ENCODE data around the gene DLGAP1.
A peak's percentile ranks its signal among the peaks of the same experiment; 100 is the strongest.
"Not testable (repeated sequence)": the region's sequence is repeated elsewhere in the genome, so short reads cannot be mapped to it uniquely, and the experiment has no call there.

The DLGAP1 gene

DNA sequence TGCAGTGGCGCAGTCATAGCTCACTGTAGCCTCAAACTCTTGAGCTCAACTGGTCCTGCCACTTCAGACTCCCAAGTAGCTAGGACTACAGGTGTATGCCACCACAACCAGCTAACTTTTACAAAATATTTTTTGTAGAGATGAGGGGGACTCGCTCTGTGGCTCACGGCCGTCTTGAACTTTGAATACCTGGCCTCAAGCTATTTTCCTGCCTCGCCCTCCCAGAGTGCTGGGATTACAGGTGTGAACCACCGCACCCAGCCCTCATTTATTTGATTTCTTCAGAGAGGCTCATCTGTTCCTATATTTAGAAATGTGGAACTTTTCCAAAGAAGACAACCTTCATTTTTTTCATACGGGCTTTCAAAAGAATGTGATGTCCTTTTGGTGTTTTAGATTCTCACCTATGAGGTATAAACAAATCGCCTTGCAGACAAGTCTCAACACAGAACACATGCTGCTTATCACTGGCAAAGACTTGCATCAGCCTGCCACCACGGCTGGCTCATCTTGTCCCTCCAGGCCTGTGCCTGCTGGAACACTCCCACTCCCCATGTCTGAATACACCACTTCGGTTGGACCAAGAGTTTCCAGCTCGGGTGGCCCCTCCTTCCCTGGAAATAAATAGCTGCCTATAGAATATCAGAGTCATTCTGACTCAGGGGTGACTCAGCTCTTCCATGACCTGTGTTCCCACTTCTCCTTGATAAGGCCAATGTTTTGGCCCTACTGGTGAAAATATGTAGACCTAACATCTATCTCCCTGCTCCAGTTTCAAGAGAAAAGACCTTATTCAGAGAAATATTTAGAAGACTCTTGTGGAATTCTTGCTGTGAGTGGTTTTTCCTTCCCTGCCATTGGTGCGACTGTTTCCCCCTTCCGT, 802.5 kb downstream of the DLGAP1 start:
- DNase-seq (ENCODE audit: low read depth), result peak; percentile 84
- no peak overlapping the region for H3K4me3 ChIP-seq (ENCODE audit: low read depth, low read length)

DNA sequence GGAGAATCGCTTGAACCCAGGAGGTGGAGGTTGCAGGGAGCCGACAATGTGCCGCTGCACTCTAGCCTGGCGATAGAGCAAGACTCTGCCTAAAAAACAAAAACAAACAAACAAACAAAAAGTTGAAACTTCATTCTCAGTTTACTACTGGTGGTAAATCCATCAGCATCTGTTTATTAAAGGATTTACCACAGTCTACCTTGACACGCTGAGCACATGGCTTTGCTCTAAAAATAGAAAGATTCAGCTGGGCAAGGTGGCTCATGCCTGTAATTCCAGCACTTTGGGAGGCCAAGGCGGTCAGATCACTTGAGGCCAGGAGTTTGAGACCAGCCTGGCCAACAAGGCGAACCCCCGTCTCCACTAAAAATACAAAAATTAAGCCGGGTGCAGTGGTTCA, 803.8 kb downstream of the DLGAP1 start:
- no peak overlapping the region for H3K4me3 ChIP-seq (ENCODE audit: low read depth, low read length)
- DNase-seq (ENCODE audit: low read depth), result no peak

DNA sequence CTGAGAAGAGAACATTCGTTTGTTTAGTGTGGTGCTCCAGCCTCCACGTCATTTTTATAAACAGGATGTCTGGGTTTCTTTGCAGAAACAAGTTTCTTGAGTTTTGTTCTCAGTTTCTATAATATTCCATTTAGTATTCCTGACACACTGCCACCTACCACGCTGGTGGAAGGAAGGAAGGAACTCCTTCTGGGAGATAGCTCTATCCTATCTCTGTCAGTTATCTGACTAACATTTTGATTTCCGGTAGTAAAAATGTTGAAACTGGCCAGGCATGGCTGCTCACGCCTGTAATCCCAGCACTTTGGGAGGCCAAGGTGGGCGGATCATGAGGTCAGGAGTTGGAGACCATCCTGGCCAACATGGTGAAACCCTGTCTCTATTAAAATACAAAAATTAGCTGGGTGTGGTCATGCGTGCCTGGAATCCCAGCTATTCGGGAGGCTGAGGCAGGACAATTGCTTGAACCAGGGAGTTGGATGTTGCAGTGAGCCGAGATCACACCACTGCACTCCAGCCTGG, 804.5 kb downstream of the DLGAP1 start:
- DNase-seq (ENCODE audit: low read depth); H3K4me3 ChIP-seq (ENCODE audit: low read depth, low read length): not testable (repeated sequence)

DNA sequence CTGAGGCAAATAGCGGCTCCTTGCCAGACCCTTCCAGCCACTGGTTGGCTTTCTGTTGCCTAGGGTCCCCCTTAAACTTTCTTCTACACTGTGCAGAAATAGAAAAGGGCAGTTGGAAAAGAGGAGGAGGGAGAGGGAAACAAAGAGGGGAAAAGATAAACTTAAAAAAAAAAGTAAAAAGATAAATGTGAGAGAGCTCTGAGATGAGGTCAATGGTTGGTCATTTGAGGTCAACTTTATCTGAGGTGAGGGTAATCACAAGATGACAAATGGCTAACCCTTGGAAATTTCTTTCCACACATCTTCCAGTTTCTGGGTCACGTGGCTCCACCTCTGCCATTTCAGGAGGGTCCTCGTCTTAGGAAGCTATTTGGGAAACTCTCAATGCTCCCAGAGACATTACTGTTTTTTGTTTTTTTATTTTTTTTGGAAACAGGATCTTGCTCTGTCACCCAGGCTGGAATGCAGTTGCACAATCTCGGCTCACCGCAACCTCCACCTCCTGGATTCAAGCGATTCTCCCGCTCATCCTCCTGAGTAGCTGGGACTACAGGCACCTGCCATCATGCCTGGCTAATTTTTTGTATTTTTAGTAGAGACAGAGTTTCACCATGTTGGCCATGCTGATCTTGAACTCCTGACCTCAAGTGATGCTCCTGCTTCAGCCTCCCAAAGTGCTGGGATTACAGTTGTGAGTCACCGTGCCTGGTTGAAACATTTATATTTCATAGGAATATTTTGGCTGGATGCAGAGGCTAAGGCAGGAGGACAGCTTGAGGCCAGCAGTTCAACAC, 805.3 kb downstream of the DLGAP1 start:
- H3K4me3 ChIP-seq (ENCODE audit: low read depth, low read length), result no peak overlapping the region
- no peak for DNase-seq (ENCODE audit: low read depth)

DNA sequence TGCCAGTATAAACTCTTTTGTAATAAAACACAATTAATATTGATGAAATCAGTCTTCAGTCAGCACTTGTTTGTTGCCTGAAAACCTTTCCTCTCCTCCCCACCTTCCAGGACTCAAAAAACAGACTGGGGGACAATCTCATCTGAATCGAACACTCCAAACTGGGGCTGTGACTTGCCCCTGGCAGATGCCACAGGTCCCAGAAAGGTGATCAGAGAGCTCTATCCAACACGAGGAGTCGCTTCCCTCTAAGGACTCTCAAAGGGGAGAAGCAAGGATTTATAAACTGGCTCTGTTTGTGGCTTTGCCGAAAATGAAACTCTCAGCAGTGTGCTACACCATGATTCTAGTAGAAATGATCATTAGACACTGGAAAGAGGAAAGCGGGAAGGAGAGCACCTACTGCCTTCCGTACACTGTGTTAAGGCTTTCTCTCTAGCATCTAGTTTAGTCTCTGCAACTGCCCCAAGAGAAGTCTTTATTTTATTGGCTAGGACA, 805.9 kb downstream of the DLGAP1 start:
- H3K4me3 ChIP-seq (ENCODE audit: low read depth, low read length), result no peak overlapping the region
- DNase-seq (ENCODE audit: low read depth), result no peak

DNA sequence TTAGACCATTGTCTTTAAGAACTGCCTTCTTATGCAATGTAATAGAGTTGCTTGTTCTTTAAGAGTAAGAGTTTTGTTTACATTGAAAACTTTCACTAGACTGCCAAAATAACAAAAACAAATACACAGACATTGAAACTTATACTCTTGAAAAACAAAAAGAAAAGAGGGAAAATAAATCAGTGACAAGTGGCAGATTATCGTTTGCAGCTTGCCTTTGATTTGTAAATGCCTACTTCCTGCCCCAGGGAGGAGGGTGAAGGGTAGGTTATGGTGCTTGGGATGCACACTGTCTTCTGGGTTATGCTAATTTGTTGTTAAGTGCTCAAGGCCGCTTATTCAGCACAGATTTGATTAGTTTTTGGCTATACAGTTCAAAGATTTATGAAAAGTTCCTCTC, 806.5 kb downstream of the DLGAP1 start:
- H3K4me3 ChIP-seq (ENCODE audit: low read depth, low read length), result no peak overlapping the region
- DNase-seq (ENCODE audit: low read depth), result no peak

DNA sequence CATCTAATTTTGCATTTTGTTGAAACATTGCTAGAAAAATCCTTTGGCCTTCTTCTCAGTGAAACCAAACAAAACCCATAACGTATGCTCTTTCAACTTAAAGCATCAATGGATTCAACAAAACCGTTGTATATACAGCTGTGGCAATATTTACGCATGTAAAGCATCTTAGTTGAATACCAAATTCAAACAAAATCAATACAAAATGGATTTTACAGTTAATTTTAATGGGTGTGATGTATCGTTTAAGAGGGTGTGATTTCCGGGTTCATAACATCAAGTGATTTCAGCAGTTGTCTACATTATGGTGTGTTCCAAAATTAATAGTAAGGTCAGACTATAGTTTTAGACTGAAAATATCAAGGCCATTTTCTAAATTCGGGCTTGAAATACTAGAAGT, 806.9 kb downstream of the DLGAP1 start:
- no peak overlapping the region for H3K4me3 ChIP-seq (ENCODE audit: low read depth, low read length)
- DNase-seq (ENCODE audit: low read depth), result no peak

DNA sequence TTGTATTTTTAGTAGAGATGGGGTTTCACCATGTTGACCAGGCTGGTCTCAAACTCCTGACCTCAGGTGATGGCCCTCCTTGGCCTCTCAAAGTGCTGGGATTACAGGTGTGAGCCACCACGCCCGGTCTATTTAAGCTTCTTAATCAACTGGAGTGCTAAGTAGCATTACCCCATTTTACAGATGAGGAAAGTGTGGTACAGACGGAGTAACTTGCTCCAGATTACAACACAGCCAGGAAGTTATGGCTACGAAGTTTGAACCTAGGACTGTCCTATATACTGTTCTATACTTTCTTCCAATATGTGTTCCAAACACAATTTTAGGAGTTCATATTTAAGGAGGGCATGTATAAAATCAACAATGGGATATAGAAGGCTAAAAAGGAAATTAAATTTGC, 807.5 kb downstream of the DLGAP1 start:
- no peak for DNase-seq (ENCODE audit: low read depth)
- no peak overlapping the region for H3K4me3 ChIP-seq (ENCODE audit: low read depth, low read length)

DNA sequence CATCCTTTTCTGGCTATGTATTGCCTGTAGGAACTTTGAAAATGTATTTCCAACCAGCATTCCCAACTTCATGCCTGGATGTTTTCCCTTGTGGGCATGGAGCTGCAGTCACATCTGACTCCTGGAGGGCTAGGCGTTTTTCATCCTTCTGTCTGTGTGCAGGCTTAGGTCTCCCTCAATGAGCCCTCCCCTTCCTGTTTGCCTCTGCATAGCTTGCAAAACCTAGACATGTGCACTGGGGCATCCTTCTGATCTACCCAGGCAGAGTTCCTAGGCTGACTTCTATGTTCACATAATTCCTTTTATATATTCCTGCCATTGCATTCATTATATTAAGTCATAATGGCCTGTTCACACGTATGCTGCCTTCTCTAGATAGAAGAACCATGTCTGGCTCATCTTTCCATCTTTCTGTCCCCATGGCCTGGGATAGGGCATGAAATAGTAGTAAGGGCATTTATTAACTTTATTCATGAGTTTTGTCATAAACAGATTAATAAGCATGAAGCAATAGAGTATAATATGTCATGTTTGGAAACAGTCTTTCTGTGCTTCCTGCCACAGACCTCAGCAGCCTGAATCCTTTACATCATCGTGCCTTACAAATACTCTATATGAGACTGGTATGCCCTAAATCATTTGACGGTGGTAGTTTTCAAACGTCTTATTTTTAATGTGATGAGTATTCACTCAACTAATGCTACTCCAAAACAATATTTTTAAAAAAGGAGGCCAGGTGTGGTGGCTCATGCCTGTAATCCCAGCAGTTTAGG, 809.5 kb downstream of the DLGAP1 start:
- DNase-seq (ENCODE audit: low read depth), result no peak

DNA sequence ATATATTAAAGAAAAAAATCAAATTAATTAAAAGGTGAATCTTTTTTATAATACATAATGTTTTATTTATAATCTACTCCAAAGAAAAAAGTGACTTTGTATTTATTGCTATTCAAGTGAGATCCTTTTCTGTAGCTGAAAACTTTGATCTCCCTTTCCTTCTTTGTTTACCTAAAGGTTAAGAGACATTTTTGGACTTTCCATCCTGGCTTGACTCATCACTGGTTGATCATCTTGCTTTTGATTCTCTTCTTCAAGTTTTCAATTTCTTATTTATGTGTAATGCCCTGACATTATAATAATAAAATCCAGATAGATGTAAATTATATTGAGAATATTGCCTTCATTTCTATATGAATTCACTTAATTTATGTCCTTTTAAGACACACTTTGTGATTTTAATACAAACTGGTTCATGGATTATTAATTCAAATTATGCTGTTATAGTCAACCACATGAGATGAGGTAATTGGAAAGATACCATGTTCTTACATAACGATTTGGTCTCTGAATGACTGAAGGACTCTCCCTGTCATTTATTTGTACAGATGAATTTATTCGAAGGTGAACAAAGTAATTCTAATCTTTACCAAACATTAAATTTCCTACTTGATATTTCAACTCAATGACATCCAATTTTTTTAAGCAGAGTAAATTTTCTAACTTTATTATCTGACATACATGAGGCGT, 820.7 kb downstream of the DLGAP1 start:
- DNase-seq (ENCODE audit: low read depth), result no peak
- no peak overlapping the region for H3K4me3 ChIP-seq (ENCODE audit: low read depth, low read length)

More for the DNA sequence above, 809.5 kb downstream of the DLGAP1 start:
- H3K4me3 ChIP-seq (ENCODE audit: low read depth, low read length), result no peak overlapping the region

DNA sequence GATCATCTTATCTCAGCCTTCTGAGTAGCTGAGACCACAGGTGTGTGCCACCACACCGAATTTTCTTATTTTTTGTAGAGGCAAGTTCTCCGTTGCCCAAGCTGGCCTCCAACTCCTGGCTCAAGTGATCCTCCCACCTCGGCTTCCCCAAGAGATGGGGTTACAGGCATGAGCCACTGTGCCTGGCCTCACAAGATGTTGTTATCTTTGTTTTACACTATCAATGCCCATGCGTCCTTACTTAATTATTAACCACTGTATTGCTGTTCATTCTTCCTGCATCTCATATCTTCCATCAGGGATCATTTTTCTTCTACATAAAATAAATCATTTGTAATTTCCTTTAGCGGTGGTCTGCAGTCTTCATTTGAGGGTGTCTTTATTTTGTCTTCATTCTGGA, 823.2 kb downstream of the DLGAP1 start:
- no peak for DNase-seq (ENCODE audit: low read depth)

DNA sequence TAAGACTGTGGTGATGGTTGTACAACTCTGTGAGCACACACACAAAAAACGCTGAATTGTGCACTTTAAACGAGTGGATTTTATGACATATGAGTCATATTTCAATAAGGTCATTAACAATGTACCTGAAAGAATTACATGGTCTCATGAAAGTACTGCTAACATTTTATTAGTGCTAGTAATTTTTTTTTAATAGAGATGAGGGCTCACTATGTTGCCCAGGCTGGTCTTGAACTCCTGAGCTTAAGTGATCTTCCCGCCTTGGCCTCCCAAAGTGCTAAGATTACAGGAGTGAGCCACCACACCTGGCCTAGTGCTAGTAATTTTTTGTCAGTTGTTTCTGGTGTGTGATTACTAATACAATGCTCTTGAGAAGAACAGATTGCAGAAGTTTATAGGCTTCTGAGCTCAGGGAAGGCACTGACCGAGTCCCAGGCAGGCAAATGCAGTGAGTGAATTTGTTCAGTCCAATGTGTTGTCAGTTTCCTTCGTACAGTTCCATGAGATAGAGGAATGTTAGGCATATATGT, 828.1 kb downstream of the DLGAP1 start:
- no peak overlapping the region for H3K4me3 ChIP-seq (ENCODE audit: low read depth, low read length)
- DNase-seq (ENCODE audit: low read depth), result no peak

More for the DNA sequence above, 823.2 kb downstream of the DLGAP1 start:
- no peak overlapping the region for H3K4me3 ChIP-seq (ENCODE audit: low read depth, low read length)

DNA sequence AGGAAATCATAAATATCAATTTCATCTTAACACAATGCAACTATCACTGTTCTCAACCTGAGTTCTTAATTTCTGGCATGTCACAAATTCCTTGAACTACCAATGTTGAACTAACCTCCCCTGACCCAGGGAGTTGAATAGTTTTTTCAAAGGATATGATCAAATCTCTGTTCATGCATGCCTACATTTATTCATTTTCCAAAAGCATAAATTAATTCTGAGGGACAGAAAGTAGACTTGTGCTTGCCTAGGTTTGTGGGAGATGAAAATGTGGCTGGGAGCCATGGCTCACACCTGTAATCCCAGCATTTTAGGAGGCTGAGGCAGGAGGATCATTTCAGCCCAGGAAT, 829.4 kb downstream of the DLGAP1 start:
- H3K4me3 ChIP-seq (ENCODE audit: low read depth, low read length), result no peak overlapping the region
- DNase-seq (ENCODE audit: low read depth), result no peak

DNA sequence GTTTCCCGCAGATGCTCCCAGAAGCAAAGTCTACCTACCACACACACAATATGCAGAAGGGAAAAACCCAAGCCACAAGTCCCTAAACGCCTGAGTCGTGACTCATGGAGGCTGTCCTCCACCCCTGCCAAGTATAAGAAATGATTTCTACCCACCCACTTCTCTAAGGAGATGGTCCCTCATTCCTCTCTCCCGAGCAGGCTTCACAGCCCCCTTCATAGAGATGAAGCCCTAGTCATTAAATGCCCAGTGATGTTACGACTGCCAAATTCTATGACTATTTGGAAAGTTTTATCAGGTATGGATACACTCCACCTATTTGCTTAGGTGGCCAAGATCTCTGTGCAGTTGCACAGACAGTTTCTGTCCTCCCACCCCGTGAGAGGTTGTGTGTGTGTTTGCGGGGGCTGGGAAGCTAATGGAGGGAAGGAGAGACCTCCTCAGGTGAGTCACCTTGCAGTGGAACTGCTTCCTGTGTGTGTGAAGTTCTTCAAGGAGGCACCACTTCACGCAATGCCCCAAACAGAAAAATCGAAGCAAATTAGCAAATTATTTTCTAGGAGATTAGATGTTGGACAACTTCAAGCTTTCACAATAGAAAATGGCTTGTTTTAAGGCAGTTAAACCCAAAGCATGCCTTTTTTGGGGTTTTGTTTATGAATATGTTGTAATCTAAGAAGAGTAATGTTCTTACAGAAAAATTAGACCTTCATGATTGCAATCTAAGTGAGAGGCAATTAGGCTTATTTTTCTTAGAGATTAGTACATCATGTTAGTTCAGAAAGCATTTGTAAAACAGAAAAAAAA, 830.0 kb downstream of the DLGAP1 start:
- peak; percentile 93 for DNase-seq (ENCODE audit: low read depth)
- H3K4me3 ChIP-seq (ENCODE audit: low read depth, low read length), result peak overlapping the region; percentile 20

DNA sequence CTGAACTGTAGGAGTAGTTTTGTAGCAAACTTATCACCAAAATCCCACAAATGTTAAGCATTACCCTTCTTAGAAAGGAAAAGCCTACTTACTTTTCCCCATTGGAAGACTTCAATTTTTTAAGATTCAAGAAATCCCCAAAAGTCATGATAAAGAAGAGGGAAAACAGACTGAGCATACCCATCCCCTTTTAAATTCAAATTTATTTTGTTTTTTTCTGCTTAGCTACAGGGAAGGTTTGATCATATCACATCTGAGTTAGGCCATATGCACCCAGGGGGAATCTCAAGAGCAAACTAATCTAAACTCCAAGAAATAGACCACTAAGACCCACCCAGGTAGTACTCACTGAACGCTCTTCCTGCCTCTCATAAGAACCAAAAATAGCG, 830.6 kb downstream of the DLGAP1 start:
- peak overlapping the region; percentile 20 for H3K4me3 ChIP-seq (ENCODE audit: low read depth, low read length)
- DNase-seq (ENCODE audit: low read depth), result no peak

DNA sequence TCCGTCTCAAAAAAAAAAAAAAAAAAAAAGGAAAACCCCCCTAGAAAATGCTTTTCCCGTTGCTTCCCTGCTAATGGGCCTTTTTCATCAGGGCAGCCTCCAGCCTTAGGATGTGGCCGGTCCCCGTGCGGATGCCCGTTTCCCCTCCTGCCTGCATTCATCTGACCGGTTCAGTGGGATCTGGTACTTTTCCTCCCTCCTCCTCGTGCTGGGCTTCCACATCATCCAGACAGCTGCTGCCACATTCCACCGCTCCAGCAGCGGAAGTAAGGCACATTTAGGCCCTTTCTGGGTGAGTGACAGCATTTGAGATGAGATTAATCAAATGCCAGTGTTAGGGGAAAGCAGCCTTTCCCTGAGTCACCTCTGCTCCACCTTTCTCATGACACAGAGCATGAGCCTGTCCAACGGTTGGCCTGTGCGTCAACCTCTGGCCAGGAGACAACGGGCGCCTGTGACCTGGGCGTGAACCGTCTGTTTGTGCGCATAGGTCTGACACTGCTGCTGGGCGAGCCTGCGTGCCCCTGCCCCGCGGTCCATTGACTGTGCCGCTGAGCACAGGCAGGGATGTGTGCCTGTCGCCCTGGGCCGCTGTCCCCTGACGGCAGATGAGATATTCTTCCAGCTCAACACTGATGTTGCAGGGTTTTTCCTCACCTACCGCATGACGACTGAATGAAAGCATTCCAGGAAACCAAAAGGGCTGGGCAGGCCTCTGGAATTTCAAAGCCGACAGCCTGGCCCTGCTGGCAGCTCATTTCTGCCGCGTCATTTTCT, 831.1 kb downstream of the DLGAP1 start:
- peak; percentile 93 for DNase-seq (ENCODE audit: low read depth)
- H3K4me3 ChIP-seq (ENCODE audit: low read depth, low read length), result peak overlapping the region; percentile 20
